HG02678 (cell line): ENCODE results near the gene BMPR2.
"Not testable (repeated sequence)": the region's sequence is repeated elsewhere in the genome, so short reads cannot be mapped to it uniquely, and the experiment has no call there.

ENCODE experiments used
- ATAC-seq: cut with Tn5 transposase; IDR thresholded peaks from one replicate; pipeline ENCODE4 v1.9.1; 2021; ENCODE audit warnings: mild to moderate bottlenecking, moderate library complexity; ENCODE audit not compliant: unreplicated experiment

Gene BMPR2

GRCh38 chr2:202514732-202515131, 138.6 kb downstream of the BMPR2 start:
- ATAC-seq, result no peak

GRCh38 chr2:202519453-202519852, 143.3 kb downstream of the BMPR2 start:
- no peak for ATAC-seq

- no peak for ATAC-seq
Measured at GRCh38 chr2:202521470-202521869, 145.3 kb downstream of the BMPR2 start.

GRCh38 chr2:202529389-202529788, 153.3 kb downstream of the BMPR2 start:
- no peak for ATAC-seq

- ATAC-seq, result no peak
Measured at GRCh38 chr2:202530038-202530437, 153.9 kb downstream of the BMPR2 start.

- ATAC-seq, result not testable (repeated sequence)
Measured at GRCh38 chr2:202535290-202535689, 159.2 kb downstream of the BMPR2 start.

- ATAC-seq, result no peak
Measured at GRCh38 chr2:202541137-202541536, 165.0 kb downstream of the BMPR2 start.

- ATAC-seq, result no peak
Measured at GRCh38 chr2:202542142-202542541, 166.0 kb downstream of the BMPR2 start.

GRCh38 chr2:202545523-202545922, 169.4 kb downstream of the BMPR2 start:
- no peak for ATAC-seq

- no peak for ATAC-seq
Measured at GRCh38 chr2:202545931-202546330, 169.8 kb downstream of the BMPR2 start.

- not testable (repeated sequence) for ATAC-seq
Measured at GRCh38 chr2:202546499-202547141, 170.5 kb downstream of the BMPR2 start.

- no peak for ATAC-seq
Measured at GRCh38 chr2:202548240-202548639, 172.1 kb downstream of the BMPR2 start.

- not testable (repeated sequence) for ATAC-seq
Measured at GRCh38 chr2:202551000-202551399, 174.9 kb downstream of the BMPR2 start.

- no peak for ATAC-seq
Measured at GRCh38 chr2:202555356-202555755, 179.2 kb downstream of the BMPR2 start.

GRCh38 chr2:202560200-202560599, 184.1 kb downstream of the BMPR2 start:
- ATAC-seq, result no peak

- no peak for ATAC-seq
Measured at GRCh38 chr2:202564226-202564625, 188.1 kb downstream of the BMPR2 start.

- no peak for ATAC-seq
Measured at GRCh38 chr2:202566286-202566685, 190.2 kb downstream of the BMPR2 start.

- no peak for ATAC-seq
Measured at GRCh38 chr2:202574541-202574940, 198.4 kb downstream of the BMPR2 start.

GRCh38 chr2:202575194-202575593, 199.1 kb downstream of the BMPR2 start:
- ATAC-seq, result not testable (repeated sequence)

GRCh38 chr2:202577250-202578183, 201.4 kb downstream of the BMPR2 start:
- ATAC-seq, result no peak

GRCh38 chr2:202582846-202583245, 206.7 kb downstream of the BMPR2 start:
- ATAC-seq, result not testable (repeated sequence)

- no peak for ATAC-seq
Measured at GRCh38 chr2:202583709-202584219, 207.6 kb downstream of the BMPR2 start.
